HFF-Myc (cell line): ENCODE data around the gene PTAFR.

ENCODE experiments used
- DNase-seq: peaks from one replicate; pipeline ENCODE4 v3.0.0-alpha.2; 2011; ENCODE audit warnings: low read depth; ENCODE audit errors: extremely low read depth
- H3K4me3 ChIP-seq: replicated peaks from 2 replicates; pipeline ENCODE4 v1.5.1; 2011; ENCODE audit warnings: low read depth, mild to moderate bottlenecking, control low read depth, low read length
- TF ChIP-seq, protein P1 (sequence below): IDR thresholded peaks from 2 replicates; pipeline ENCODE4 v1.5.1; 2012; ENCODE audit warnings: mild to moderate bottlenecking, low read depth, low read length, control low read depth; ENCODE audit errors: missing control alignments

Gene PTAFR

DNA sequence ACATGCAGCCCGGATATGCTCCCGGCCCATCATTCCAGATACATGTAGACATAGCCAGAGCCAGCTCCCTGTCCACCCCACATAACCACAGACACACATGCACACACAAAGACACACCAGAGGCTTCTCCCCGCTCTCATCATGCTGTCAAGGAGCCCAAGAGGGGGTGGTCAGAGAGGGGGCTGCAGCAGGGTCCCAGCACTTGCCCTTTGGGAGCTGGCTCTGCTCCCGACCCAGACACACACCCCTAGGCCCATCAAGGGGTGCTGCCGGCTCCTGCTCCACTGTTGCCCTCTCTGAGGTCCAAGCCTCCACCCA, 2.6 kb downstream of the PTAFR start:
- TF ChIP-seq, protein P1, sequence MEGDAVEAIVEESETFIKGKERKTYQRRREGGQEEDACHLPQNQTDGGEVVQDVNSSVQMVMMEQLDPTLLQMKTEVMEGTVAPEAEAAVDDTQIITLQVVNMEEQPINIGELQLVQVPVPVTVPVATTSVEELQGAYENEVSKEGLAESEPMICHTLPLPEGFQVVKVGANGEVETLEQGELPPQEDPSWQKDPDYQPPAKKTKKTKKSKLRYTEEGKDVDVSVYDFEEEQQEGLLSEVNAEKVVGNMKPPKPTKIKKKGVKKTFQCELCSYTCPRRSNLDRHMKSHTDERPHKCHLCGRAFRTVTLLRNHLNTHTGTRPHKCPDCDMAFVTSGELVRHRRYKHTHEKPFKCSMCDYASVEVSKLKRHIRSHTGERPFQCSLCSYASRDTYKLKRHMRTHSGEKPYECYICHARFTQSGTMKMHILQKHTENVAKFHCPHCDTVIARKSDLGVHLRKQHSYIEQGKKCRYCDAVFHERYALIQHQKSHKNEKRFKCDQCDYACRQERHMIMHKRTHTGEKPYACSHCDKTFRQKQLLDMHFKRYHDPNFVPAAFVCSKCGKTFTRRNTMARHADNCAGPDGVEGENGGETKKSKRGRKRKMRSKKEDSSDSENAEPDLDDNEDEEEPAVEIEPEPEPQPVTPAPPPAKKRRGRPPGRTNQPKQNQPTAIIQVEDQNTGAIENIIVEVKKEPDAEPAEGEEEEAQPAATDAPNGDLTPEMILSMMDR = no peak
- no peak overlapping the region for H3K4me3 ChIP-seq
- no peak for DNase-seq

DNA sequence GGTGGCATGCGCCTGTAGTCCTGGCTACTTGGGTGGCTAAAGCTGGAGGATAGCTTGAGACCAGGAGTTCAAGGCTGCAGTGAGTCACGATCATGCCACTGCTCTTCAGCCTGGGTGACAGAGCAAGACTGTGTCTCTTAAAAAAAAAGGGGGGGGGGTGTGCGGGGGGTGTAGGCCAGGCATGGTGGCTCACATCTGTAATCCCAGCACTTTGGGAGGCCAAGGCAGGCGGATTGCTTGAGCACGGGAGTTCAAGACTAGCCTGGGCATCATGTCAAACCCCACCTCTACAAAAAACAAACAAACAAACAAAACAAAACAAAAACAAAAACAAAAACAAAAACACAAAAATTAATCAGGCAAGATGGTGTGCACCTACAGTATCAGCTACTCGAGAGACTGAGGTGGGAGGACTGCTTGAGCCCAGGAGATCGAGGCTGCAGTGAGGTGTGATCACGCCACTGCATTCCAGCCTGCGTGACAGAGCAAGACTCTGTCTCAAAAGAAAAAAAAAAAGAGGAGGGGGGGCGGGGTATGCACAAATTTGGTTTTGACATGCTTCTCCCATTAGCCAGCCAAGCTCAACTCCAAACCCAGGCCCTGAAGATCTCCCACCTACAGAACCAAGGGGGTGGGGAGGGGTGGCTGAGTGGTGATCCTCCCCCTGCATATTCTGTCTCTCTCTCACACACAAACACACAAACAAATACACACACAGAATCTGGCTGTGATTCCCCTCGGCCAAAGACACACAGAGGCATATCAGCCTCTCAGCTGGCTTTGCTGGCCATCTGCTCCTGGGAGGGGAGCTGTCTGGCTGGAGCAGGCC, 3.1 kb downstream of the PTAFR start:
- no peak for DNase-seq
- H3K4me3 ChIP-seq = no peak overlapping the region
- TF ChIP-seq, protein P1 = no peak

DNA sequence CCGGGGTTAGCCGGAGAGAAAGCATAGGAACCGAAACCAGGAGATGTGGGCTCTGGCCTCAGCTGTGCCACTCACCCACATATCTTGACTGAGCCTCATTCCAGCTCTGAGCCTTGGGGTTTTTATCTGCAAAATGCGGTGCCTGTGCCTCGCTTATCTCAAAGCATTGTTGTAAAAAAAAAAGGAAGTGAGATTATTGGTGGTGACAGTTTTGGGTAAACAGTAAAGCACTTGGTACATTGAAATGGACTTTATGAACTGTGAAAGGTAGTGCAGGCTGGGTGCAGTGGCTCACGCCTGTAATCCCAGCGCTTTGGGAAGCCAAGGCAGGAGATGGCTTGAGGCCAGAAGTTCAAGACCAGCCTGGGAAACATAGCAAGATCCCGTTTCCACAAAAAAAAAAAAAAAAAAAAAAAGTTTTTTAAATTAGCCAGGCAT, 3.8 kb downstream of the PTAFR start:
- no peak overlapping the region for H3K4me3 ChIP-seq
- DNase-seq = no peak
- TF ChIP-seq, protein P1 = no peak

DNA sequence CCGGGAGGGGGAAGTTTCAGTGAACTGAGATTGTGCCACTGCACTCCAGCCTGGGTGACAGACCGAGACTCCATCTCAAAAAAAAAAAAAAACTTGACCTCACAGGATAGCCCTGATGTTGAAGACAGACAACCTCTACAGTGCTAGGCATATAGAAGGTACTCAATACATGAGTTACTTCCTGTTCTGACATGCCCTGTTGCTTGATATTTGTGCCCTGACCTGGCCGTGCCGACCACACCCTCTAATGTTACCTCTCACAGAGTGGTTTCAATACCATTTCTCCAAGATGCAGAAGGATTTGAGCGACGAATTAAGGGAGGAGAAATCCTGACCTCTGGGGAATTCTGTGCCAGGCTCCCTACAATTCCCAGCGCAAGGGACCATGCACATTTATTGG, 5.2 kb downstream of the PTAFR start:
- DNase-seq = no peak
- TF ChIP-seq, protein P1 = no peak
- no peak overlapping the region for H3K4me3 ChIP-seq

DNA sequence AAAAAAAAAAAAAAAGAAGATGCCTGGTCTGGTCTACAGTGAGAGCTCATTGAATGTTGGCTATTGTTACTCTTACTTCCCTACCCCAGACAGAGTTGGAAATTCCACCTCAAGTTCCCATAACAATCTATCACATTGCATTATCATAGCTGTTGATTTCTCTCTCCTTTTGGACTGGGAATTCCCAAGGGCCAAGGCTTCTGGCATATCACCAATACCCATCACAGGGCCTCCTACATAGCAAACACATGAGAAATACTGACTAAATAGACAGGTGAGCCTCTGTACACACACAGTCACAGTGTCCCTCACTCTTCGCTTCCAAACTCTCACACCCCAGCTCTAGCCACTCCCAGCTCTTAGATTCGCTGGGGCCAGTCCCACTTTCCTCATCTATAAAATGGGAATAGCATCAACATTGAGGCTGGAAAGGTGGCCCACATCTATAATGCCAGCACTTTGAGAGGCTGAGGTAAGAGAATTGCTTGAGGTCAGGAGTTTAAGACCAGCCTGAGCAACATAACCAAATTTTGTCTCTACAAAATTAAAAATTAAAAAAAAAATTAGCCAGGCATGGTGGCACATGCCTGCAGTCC, 6.4 kb downstream of the PTAFR start:
- H3K4me3 ChIP-seq = no peak overlapping the region
- DNase-seq = no peak
- TF ChIP-seq, protein P1 = no peak

DNA sequence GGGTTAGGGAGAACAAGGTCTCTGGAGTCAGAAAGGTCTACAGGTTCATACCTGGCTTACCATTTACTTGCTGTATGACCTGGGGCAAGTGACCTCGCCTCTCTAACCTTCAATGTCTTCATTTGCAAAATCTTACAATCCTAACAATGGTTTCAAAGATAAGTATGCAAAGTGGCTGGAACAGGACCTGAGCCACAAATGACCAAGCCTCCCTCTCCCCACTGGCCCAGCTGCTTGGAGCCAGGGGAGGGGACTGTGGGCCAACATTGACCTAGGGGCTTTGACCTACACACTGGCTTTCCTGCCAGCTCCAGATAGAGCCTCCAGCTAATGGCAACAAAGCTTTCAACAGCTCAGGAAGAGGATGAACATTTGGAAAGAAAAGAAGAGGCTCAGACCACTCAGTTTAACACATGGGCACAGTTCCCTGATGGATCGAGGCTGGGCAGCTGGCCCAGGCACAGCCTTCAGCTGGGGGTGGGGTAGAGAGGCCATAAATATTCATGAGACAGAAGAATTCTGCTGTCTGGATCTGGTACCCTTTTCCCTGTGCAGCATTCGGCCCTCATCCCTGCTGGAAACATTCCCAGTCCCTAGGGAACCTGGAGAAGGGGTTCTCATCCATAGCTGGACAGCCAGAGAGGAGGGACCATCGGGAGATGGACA, 12.9 kb downstream of the PTAFR start:
- TF ChIP-seq, protein P1 = no peak
- no peak for DNase-seq

More for the DNA sequence above, 12.9 kb downstream of the PTAFR start:
- no peak overlapping the region for H3K4me3 ChIP-seq
